ENCODE data around the gene PDE8A.

- TF ChIP-seq GATA2 (IDR thresholded peaks at IDR 0.05; ENCODE audit: low read depth, low read length) = no peak
- TF ChIP-seq GATA3 (IDR thresholded peaks at IDR 0.05; ENCODE audit: low read depth, low read length) = no peak
These were observed 1.6 kb downstream of the PDE8A start for GRCh38 chr15:84983294-84983693.
